Measurements from ENCODE around the gene RIMOC1.

RIMOC1 gene

GRCh38 chr5:41903892-41904799 lies at the start of gene RIMOC1:
RIMOC1 (plus strand) TSS chr5:41904344; CDS start chr5:41904368, 24 bp downstream.
- DNase-seq (ENCODE audit: low read depth): peak; percentile 97

DNA sequence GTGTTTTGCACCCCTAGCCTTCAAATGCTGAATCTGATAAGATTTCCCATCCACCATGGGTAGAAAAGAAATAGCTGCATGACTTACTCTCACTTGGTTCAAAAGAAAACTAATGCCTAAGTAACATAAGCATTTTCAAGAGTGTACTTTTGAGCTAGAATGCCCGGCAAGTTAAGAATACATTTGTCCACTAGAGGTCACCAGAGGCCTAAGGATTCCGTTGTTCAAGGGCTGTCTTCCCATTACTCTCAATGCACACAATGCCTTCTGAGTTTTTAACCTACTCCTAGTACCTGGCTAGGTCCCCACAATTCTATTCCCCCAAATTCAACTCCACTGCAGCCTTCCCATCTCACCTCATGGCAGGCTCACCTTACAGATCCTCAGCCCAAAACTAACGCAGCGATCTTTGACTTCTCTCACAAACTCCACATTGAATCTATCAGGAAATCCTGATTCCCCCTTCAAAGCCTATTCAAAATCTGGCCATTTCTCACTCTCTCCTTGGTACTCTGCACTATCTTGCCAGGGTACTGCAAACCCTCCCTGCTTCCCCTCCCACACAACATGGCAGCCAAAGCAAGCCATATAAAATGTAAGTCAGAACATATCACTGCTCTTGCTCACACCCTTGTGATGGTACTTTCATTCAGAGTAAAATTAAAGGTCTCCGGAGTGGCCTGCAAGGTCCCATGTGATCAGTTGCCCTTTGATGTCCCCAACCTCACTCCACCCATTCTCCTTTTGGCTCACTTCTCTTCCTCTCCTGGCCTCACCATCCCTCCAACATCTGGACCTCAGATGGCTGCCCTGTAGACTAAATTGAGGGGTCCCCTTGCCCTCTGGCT lies 47.3 kb upstream of the RIMOC1 start:
- peak; percentile 43 for DNase-seq (ENCODE audit: low read depth)

- DNase-seq (ENCODE audit: low read depth): no peak
Observed at GRCh38 chr5:41857989-41858388, 46.2 kb upstream of the RIMOC1 start.

- no peak for DNase-seq (ENCODE audit: low read depth)
Observed at GRCh38 chr5:41858890-41859289, 45.3 kb upstream of the RIMOC1 start.

DNA sequence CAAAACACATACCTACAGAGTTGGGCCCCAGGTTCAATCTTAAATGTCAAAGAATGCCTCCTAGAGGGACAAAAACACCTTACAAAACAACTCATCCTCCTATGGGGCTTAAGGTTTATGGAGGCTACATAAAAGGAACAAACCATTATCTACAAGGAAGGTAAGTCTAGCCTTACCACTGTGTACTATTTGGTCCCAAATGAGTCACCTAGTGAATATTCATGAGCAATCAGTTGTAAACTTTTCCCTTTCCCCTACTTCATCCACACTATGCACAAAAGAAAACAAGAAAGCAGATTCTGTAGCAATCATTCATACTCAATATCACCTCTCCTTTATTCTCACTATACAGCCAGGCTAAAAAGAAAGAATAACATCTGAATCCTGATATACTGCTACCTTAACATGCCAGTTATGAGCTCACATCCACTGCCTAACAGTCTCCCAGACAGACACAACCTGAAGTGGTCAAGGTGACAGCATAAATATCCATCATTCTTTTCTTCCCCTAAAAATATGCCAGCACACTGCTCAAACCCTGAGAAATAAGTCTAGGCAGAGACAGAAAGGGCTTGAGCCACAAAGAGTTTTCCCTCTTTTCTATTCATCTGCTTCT lies 40.2 kb upstream of the RIMOC1 start:
- DNase-seq (ENCODE audit: low read depth): no peak

- no peak for DNase-seq (ENCODE audit: low read depth)
Observed at GRCh38 chr5:41869151-41869723, 34.9 kb upstream of the RIMOC1 start.

DNA sequence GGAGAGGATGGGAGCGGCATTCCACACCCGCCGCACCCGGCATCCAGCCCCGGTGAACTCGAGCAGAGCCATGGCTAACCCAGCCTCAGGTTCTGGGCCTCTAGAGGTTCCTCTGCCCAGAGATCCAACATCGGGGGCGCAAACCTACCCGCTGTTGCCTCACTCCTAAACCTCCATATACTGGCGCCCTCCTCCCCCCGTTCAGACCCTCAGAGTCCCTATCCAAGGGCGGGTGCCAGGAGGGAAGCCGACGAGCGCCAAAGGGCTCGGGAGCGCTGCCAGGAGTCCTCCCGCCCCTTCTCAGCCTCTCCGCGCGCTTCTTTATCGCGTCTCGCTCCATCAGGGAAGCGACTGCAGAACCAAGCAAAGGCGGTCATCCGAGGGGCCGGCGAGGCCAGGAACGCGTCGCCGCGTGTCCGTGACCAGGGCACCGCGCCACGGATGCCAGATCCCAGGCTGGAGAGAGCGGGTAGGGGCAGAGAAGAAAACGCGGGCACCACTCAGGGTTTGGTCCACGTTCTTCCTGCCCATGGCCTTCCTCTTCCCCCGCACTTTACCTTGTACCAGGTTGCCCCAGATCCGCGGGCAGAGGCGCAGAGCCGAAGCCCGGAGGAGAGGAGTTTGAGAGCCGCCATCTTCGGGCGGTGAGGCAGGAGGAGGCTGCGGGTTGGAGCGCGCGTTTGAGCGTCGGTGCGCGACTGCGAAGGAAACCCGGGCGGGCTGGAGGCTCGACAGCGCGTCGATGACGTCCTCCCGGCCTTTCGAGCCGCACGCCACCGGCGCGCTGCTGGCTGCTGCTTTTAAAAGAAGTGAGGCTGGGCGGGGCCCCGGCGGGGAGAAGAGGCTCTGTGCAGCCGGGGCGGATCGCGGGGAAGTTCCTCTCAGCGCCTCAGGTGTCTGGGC lies 34.2 kb upstream of the RIMOC1 start, which contains the start of gene OXCT1:
OXCT1 (minus strand) TSS at position 702 of the 903 bp plus-strand sequence; CDS start at position 635, 67 bp downstream.
- DNase-seq (ENCODE audit: low read depth): peak; percentile 90

DNA sequence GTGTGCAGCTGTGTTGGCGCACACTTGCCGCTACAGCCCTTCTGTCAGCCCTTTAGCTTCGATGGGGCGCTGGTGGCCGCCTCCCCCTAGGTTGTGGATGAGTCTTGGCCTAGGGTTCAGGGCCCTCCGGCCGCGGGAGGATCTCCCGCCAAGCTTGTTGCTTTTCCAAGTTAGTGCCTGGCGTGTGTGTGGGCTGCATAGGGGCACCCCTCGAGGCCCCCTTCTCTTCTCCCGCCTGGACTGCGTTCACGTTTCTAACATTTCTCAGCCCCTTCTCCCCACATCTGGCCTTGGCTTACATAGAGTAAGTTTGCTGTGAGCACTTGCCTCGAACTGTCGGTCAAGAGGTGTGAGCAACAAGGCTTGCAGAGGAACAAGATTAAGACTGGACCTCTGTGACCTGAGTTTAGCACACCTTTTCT lies 33.5 kb upstream of the RIMOC1 start:
- DNase-seq (ENCODE audit: low read depth): no peak

GRCh38 chr5:41871852-41872251 lies 32.3 kb upstream of the RIMOC1 start:
- DNase-seq (ENCODE audit: low read depth): no peak

GRCh38 chr5:41874512-41875060 lies 29.6 kb upstream of the RIMOC1 start:
- no peak for DNase-seq (ENCODE audit: low read depth)

- no peak for DNase-seq (ENCODE audit: low read depth)
Observed at GRCh38 chr5:41875121-41875520, 29.0 kb upstream of the RIMOC1 start.

- no peak for DNase-seq (ENCODE audit: low read depth)
Observed at GRCh38 chr5:41876678-41877077, 27.5 kb upstream of the RIMOC1 start.

- DNase-seq (ENCODE audit: low read depth): no peak
Observed at GRCh38 chr5:41877408-41877807, 26.7 kb upstream of the RIMOC1 start.

GRCh38 chr5:41878173-41878572 lies 26.0 kb upstream of the RIMOC1 start:
- DNase-seq (ENCODE audit: low read depth): no peak

- DNase-seq (ENCODE audit: low read depth): no peak
Observed at GRCh38 chr5:41878643-41879478, 25.3 kb upstream of the RIMOC1 start.

GRCh38 chr5:41882765-41883164 lies 21.4 kb upstream of the RIMOC1 start:
- no peak for DNase-seq (ENCODE audit: low read depth)

GRCh38 chr5:41883243-41883642 lies 20.9 kb upstream of the RIMOC1 start:
- no peak for DNase-seq (ENCODE audit: low read depth)

- DNase-seq (ENCODE audit: low read depth): no peak
Observed at GRCh38 chr5:41883936-41884335, 20.2 kb upstream of the RIMOC1 start.

DNA sequence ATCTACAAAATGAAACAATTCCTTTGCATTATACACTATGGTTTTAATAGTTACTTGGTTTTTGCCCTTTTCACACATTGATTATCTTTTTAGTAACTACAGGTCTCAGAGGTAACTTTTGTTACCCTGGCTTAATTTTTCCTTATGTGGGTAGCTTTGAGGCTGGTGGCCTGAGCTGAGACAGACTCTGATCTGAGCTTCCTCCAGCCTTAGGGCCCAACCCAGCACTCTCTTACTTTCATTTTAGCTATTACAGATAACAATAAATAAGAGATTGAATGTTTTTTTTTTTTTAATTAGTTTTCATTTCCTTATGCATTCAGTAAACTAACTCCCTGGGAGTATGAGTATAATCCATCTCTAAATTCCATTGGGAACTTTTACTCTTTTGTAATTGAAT lies 18.9 kb upstream of the RIMOC1 start:
- DNase-seq (ENCODE audit: low read depth): no peak
